ENCODE measurements around the gene KCNK3. TPM values are rescaled to one million over a fixed set of nuclear protein-coding genes. Genes with fewer than 3 reads are reported as not detected.
"Not testable (repeated sequence)": the region's sequence is repeated elsewhere in the genome, so short reads cannot be mapped to it uniquely, and the experiment has no call there.

The KCNK3 gene
- total RNA-seq, 2 donors from 2014 or later, result 10.5 to 20.5 TPM

GRCh38 chr2:26653207-26654060 lies 39.1 kb upstream of the KCNK3 start:
- Histone ChIP-seq H3K27ac (no peak overlapping the region), H3K4me1 (no peaks in the 10 kb centered on the region), H3K36me3 (replicated peaks in 1 of 2; ENCODE audit: insufficient read depth in 1 of 2, low read depth in 2 of 2) (no peaks in the 10 kb centered on the region), H3K27me3 (no peaks in the 10 kb centered on the region), H3K4me3 (no peak overlapping the region), H3K9me3 (no peaks in the 10 kb centered on the region)
- TF ChIP-seq POLR2A (IDR thresholded peaks at IDR 0.05) (no peak), CTCF (IDR thresholded peaks at IDR 0.05) (no peak)
- 85 to 95% methylated on average over 12 to 13 of the region's 13 CpGs for WGBS, 2 donors
- intact Hi-C loops (cut with DNase I), result no loop called here
- ATAC-seq (no peak), DNase-seq (no peak)

- H3K9me3 ChIP-seq, result no peaks in the 10 kb centered on the region
- no peak overlapping the region for H3K27ac ChIP-seq
- ATAC-seq, result no peak
- intact Hi-C loops (cut with DNase I), result no loop called here
- no peaks in the 10 kb centered on the region for H3K36me3 ChIP-seq (replicated peaks in 1 of 2; ENCODE audit: insufficient read depth in 1 of 2, low read depth in 2 of 2)
- H3K27me3 ChIP-seq, result no peaks in the 10 kb centered on the region
- DNase-seq, result no peak
- TF ChIP-seq POLR2A (IDR thresholded peaks at IDR 0.05) (no peak), CTCF (IDR thresholded peaks at IDR 0.05) (no peak)
- 84 to 92% methylated on average over 2 to 3 of the region's 3 CpGs for WGBS, 2 donors
- H3K4me3 ChIP-seq, result no peak overlapping the region
- no peaks in the 10 kb centered on the region for H3K4me1 ChIP-seq
These were observed 38.5 kb upstream of the KCNK3 start for GRCh38 chr2:26654061-26654340.

GRCh38 chr2:26655120-26655519 lies 37.4 kb upstream of the KCNK3 start:
- intact Hi-C loops (cut with DNase I); ATAC-seq; H3K4me1 ChIP-seq; H3K9me3 ChIP-seq; DNase-seq; H3K36me3 ChIP-seq (replicated peaks in 1 of 2; ENCODE audit: insufficient read depth in 1 of 2, low read depth in 2 of 2); H3K27me3 ChIP-seq; H3K4me3 ChIP-seq; H3K27ac ChIP-seq: not testable (repeated sequence)
- 86 to 90% methylated on average over 1 of the region's 1 CpG for WGBS, 2 donors

DNA sequence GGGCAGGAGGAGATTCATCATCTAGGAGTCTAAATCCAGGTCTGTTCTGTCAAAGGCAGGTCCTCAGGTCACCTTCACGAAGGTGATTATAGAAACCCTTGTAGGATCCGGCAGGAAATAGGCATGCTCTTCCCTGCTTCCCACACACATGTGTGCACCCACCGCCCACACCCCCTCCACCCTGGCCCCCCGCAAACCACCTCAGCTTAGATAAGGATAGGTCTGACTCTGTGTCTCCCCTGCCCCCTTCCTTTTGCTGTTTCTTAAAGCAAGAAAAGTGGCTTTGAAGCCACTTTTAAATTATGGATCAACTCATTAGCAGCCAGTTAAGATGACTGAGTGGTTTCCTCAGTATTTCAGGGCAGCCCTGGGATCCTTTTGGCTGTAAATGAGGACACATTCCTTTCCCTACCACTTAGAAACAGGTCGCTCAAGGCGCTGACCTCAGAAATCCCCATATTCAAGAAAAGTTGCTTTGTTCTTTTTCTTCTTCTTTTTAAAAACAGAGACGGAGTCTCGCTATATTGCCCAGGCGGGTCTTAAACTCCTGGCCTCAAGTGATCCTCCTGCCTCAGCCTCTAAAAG lies 36.8 kb upstream of the KCNK3 start:
- H3K9me3 ChIP-seq, result no peaks in the 10 kb centered on the region
- DNase-seq (peak in 1 of 4 donors; percentile 0), ATAC-seq (no peak)
- H3K4me1 ChIP-seq, result no peaks in the 10 kb centered on the region
- intact Hi-C loops (cut with DNase I), result no loop called here
- H3K4me3 ChIP-seq, result no peak overlapping the region
- WGBS, 2 donors, result 93 to 94% methylated on average over 8 to 9 of the region's 9 CpGs
- H3K36me3 ChIP-seq (replicated peaks in 1 of 2; ENCODE audit: insufficient read depth in 1 of 2, low read depth in 2 of 2), result no peaks in the 10 kb centered on the region
- no peak overlapping the region for H3K27ac ChIP-seq
- TF ChIP-seq CTCF (IDR thresholded peaks at IDR 0.05) (no peak), POLR2A (IDR thresholded peaks at IDR 0.05) (no peak)
- H3K27me3 ChIP-seq, result no peaks in the 10 kb centered on the region

DNA sequence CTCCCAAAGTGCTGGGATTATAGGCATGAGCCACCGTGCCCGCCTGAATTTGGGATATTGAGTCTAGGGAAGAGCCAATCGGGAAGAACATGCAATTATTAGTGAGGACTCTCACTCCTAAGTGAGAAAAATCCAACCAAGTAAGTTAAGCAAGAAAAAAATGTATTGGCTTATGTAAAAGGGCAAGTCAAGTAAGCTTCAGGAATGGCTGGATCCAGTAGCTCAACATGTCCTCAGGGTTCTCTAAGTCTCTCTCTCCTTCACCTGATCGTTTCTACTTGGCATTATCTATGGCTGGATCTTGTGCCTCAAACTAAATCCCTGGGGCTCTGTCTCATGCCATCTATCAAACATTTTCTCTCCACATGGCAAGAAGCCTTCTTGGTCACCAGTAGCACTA lies 35.3 kb upstream of the KCNK3 start:
- TF ChIP-seq POLR2A (IDR thresholded peaks at IDR 0.05) (no peak), CTCF (IDR thresholded peaks at IDR 0.05) (no peak)
- H3K4me3 ChIP-seq, result no peak overlapping the region
- intact Hi-C loops (cut with DNase I), result no loop called here
- H3K27ac ChIP-seq, result no peak overlapping the region
- no peaks in the 10 kb centered on the region for H3K9me3 ChIP-seq
- no peaks in the 10 kb centered on the region for H3K27me3 ChIP-seq
- DNase-seq, result no peak
- WGBS, 2 donors, result 85 to 95% methylated on average over 4 of the region's 4 CpGs
- H3K36me3 ChIP-seq (replicated peaks in 1 of 2; ENCODE audit: insufficient read depth in 1 of 2, low read depth in 2 of 2), result no peaks in the 10 kb centered on the region
- H3K4me1 ChIP-seq, result no peaks in the 10 kb centered on the region
- ATAC-seq, result no peak

Data from body of pancreas (tissue), 4 donors.